K562 (cell line): ENCODE results near the gene MYO1E. TPM values are rescaled to one million over a fixed set of nuclear protein-coding genes. Genes with fewer than 3 reads are reported as not detected.

ENCODE experiments used
- ARNT ChIP-seq, 2 experiments: fragments of 450-650 bp; IDR thresholded peaks; 2 replicates each; pipeline ENCODE4 v1.6.1; 2016; ENCODE audit warnings: mild to moderate bottlenecking in 1 of 2
- CEBPG ChIP-seq, 3 experiments: fragments of 200-800 bp in 1 of 3; sonication (Bioruptor generic) in 1 of 3; sonication (generic) in 1 of 3; formaldehyde crosslinking in 1 of 3; IDR thresholded peaks in 2 of 3; conservative IDR thresholded peaks in 1 of 3; 2 replicates each; pipeline versions ENCODE4 v1.6.1 to v1.8.0; 2016 to 2022; ENCODE audit warnings: missing compliant biosample characterization in 2 of 3, missing genetic modification characterization in 2 of 3, mild to moderate bottlenecking in 1 of 3, missing genetic modification reagents in 1 of 3
- EGR1 ChIP-seq: fragments of 450-650 bp; conservative IDR thresholded peaks from 2 replicates; pipeline ENCODE4 v1.6.1; 2017; ENCODE audit warnings: mild to moderate bottlenecking
- ETS1 ChIP-seq: conservative IDR thresholded peaks from 2 replicates; pipeline ENCODE4 v1.6.1; 2011; ENCODE audit warnings: low read depth, mild to moderate bottlenecking, low read length; ENCODE audit not compliant: control insufficient read depth
- FOXK1 ChIP-seq: sonication (generic); formaldehyde crosslinking; IDR thresholded peaks from 2 replicates; pipeline ENCODE4 v1.8.0; 2022; ENCODE audit warnings: missing genetic modification reagents, mild to moderate bottlenecking, borderline replicate concordance
- GTF2F1 ChIP-seq: IDR thresholded peaks from 2 replicates; pipeline ENCODE4 v1.6.1; 2011; ENCODE audit warnings: low read depth, low read length, improper control_type of control experiment
- MCM3 ChIP-seq: fragments of 450-650 bp; IDR thresholded peaks from 2 replicates; pipeline ENCODE4 v1.6.1; 2016
- NFATC3 ChIP-seq: fragments of 450-650 bp; IDR thresholded peaks from 2 replicates; pipeline ENCODE4 v1.6.1; 2017; ENCODE audit warnings: mild to moderate bottlenecking
- POLR2AphosphoS5 ChIP-seq: IDR thresholded peaks from 2 replicates; pipeline ENCODE4 v1.6.1; 2011; ENCODE audit warnings: mild to moderate bottlenecking, low read depth, low read length, moderate library complexity; ENCODE audit not compliant: control insufficient read depth, insufficient read depth
- RBM14 ChIP-seq: fragments of 200-400 bp; formaldehyde crosslinking; IDR thresholded peaks from 2 replicates; pipeline ENCODE4 v1.6.1; 2018; ENCODE audit warnings: low read depth, mild to moderate bottlenecking, low read length, moderate library complexity, borderline replicate concordance; ENCODE audit not compliant: insufficient read depth
- RBM17 ChIP-seq: fragments of 200-400 bp; formaldehyde crosslinking; IDR thresholded peaks from 2 replicates; pipeline ENCODE4 v1.6.1; 2017; ENCODE audit warnings: low read depth, mild to moderate bottlenecking, low read length, borderline replicate concordance
- TCF7L2 ChIP-seq: fragments of 150-350 bp; IDR thresholded peaks from 2 replicates; pipeline ENCODE4 v1.6.1; 2016; ENCODE audit warnings: low read depth, mild to moderate bottlenecking, low read length, moderate library complexity
- USF1 ChIP-seq: sonication (generic); formaldehyde crosslinking; IDR thresholded peaks from 2 replicates; pipeline ENCODE4 v1.9.0; 2022; ENCODE audit warnings: mild to moderate bottlenecking, missing genetic modification reagents
- ZMIZ1 ChIP-seq, 2 experiments: fragments of 150-350 bp in 1 of 2; IDR thresholded peaks; 2 replicates each; pipeline ENCODE4 v1.6.1; 2012 to 2016; ENCODE audit warnings: low read depth in 2 of 2, low read length in 2 of 2, mild to moderate bottlenecking in 1 of 2, moderate library complexity in 1 of 2
- ZNF445 ChIP-seq: fragments of 250-450 bp; sonication (Bioruptor Pico); IDR thresholded peaks from 2 replicates; pipeline ENCODE4 v1.4.0; 2020; ENCODE audit warnings: low read depth, mild to moderate bottlenecking, moderate library complexity
- ZNF766 ChIP-seq: fragments of 200-800 bp; sonication (Bioruptor generic); conservative IDR thresholded peaks from 2 replicates; pipeline ENCODE4 v1.6.1; 2016; ENCODE audit warnings: missing genetic modification characterization, missing compliant biosample characterization
- polyA plus RNA-seq, 8 experiments: library from polyadenylated mRNA; depleted of rRNA in 4 of 8; stranded (reverse) in 5 of 8; unstranded in 3 of 8; fragments of >200 nt; fragmentation: Nextera tagmentation in 2 of 8; fragmentation: Illumina TruSeq in 1 of 8; extraction: Ambion mirVana in 2 of 8; extraction: Trizol in 1 of 8; gene quantifications; 2 replicates each; pipeline versions ENCODE4 v1.2.1 to v1.2.3, GENCODE V29; 2011 to 2014; ENCODE audit warnings: inconsistent platforms in 1 of 8, missing spikeins in 1 of 8
- total RNA-seq, 7 experiments: library from RNA; depleted of rRNA in 6 of 7; stranded (reverse); fragments of >200 nt in 6 of 7; fragmentation: Illumina TruSeq in 2 of 7; extraction: Trizol in 2 of 7; gene quantifications; 2 replicates each; pipeline versions ENCODE4 v1.2.1 to v1.2.3, GENCODE V29; 2011 to 2021; ENCODE audit warnings: low replicate concordance in 1 of 7

The MYO1E gene
- total and polyA plus RNA-seq, 9 of the 15 experiments (the other 6 are each of a cell fraction or from before 2014, with no cell fraction given), result under 0.01 to 0.44 (median 0.01) TPM; not detected in 6

GRCh38 chr15:59138243-59138642 is 234.4 kb downstream of the MYO1E start (continued):
- TF ChIP-seq ZNF766 (CRISPR knock-in tag), result no peak
- no peak for TF ChIP-seq MCM3
- TF ChIP-seq ETS1, result no peak
- no peak for TF ChIP-seq TCF7L2
- no peak for TF ChIP-seq ZNF445 (CRISPR knock-in tag)
- no peak for TF ChIP-seq NFATC3
- no peak for TF ChIP-seq CEBPG (CRISPR knock-in tag; IDR thresholded peaks at IDR 0.05)
- TF ChIP-seq CEBPG (tag; conservative IDR thresholded peaks at IDR 0.05 in 1 of 2, IDR thresholded peaks at IDR 0.05 in 1 of 2), result no peak
- no peak for TF ChIP-seq RBM17
- no peak for TF ChIP-seq EGR1
- no peak for TF ChIP-seq POLR2AphosphoS5
- no peak for TF ChIP-seq GTF2F1
- no peak for TF ChIP-seq ARNT (IDR thresholded peaks at IDR 0.05)
- no peak for TF ChIP-seq RBM14
- no peak for TF ChIP-seq ZMIZ1 (IDR thresholded peaks at IDR 0.05; ENCODE audit: low read depth in 2 of 2, low read length in 2 of 2)
- no peak for TF ChIP-seq FOXK1 (CRISPR knock-in tag)
- no peak; the same call in 1 of the 2 replicates for TF ChIP-seq USF1 (CRISPR knock-in tag)
